Gastroesophageal sphincter (tissue), 4 donors: ENCODE results near the gene TALDO1. TPM values are rescaled to one million over a fixed set of nuclear protein-coding genes. Genes with fewer than 3 reads are reported as not detected.

Experiments used
- ATAC-seq: fragments of 150-250 bp; one replicate; pipeline ENCODE4 v1.9.1; 2016; ENCODE audit warnings: mild to moderate bottlenecking, moderate library complexity
- H3K27ac ChIP-seq, 4 donors: fragments of 200-600 bp; sonication (generic) in 3 of 4; 1 replicate in 3 of 4; 2 replicates in 1 of 4; pipeline ENCODE4 v1.5.1; 2016 to 2019
- H3K27me3 ChIP-seq: fragments of 200-600 bp; sonication (generic); one replicate; pipeline ENCODE4 v1.5.1; 2019
- H3K36me3 ChIP-seq, 2 donors: fragments of 200-600 bp; sonication (generic); one replicate each; pipeline ENCODE4 v1.5.1; 2019; ENCODE audit warnings: control low read depth in 1 of 2
- H3K4me1 ChIP-seq, 3 donors: fragments of 200-600 bp; sonication (generic); 1 replicate in 2 of 3; 2 replicates in 1 of 3; pipeline ENCODE4 v1.5.1; 2016 to 2019; ENCODE audit warnings: control low read depth in 2 of 3
- H3K4me3 ChIP-seq, 2 donors: fragments of 200-600 bp; sonication (generic); one replicate each; pipeline ENCODE4 v1.5.1; 2019; ENCODE audit warnings: mild to moderate bottlenecking in 1 of 2, moderate library complexity in 1 of 2
- H3K9me3 ChIP-seq, 3 donors: fragments of 200-600 bp; sonication (generic); one replicate each; pipeline ENCODE4 v1.5.1; 2017 to 2019; ENCODE audit warnings: control low read depth in 2 of 3
- CTCF ChIP-seq, 4 experiments: fragments of 200-600 bp in 2 of 4; fragments of 450-650 bp in 2 of 4; sonication (generic) in 1 of 4; IDR thresholded peaks; one replicate each; pipeline ENCODE4 v1.5.1; 2017 to 2019; ENCODE audit warnings: antibody characterized with exemption in 4 of 4, mild to moderate bottlenecking in 2 of 4, moderate library complexity in 2 of 4
- EP300 ChIP-seq: sonication (generic); formaldehyde crosslinking; IDR thresholded peaks from one replicate; pipeline ENCODE4 v1.6.1; 2017; ENCODE audit warnings: antibody characterized with exemption, mild to moderate bottlenecking
- POLR2A ChIP-seq, 2 donors: fragments of 450-650 bp; IDR thresholded peaks; one replicate each; pipeline ENCODE4 v1.6.1; 2017; ENCODE audit warnings: antibody characterized with exemption in 2 of 2, mild to moderate bottlenecking in 2 of 2, moderate library complexity in 1 of 2
- POLR2AphosphoS5 ChIP-seq: sonication (generic); formaldehyde crosslinking; IDR thresholded peaks from one replicate; pipeline ENCODE4 v1.6.1; 2017; ENCODE audit warnings: antibody characterized with exemption
- WGBS, 2 donors: methylation state at CpG; one replicate each; pipeline ENCODE4 v1.1.5; 2018; ENCODE audit warnings: low coverage in 1 of 2; 5-methylcytosine and 5-hydroxymethylcytosine counted together
- total RNA-seq, 4 donors: library from RNA; depleted of rRNA; stranded (reverse); fragments of >200 nt; gene quantifications; one replicate each; pipeline ENCODE4 v1.1.0, GENCODE V29; 2016

The TALDO1 gene
- total RNA-seq, 4 donors from 2014 or later: 161 to 201 (median 185) TPM

GRCh38 chr11:803467-803742 is 56.1 kb downstream of the TALDO1 start:
- no peak for ATAC-seq
- TF ChIP-seq POLR2A (IDR thresholded peaks at IDR 0.05) (no peak), EP300 (no peak), POLR2AphosphoS5 (no peak)
- peaks cover 0 to 58% (median 20%) of the 10 kb centered on the region in 3 donors for H3K4me1 ChIP-seq
- peaks cover 0 to 49% of the 10 kb centered on the region in 2 donors for H3K36me3 ChIP-seq
- no peak overlapping the region for H3K27ac ChIP-seq
- H3K4me3 ChIP-seq: no peak overlapping the region
- H3K9me3 ChIP-seq: no peaks in the 10 kb centered on the region
- no CpG with 5 or more reads among the region's 8 CpGs for WGBS, 2 donors
- H3K27me3 ChIP-seq: no peaks in the 10 kb centered on the region

GRCh38 chr11:803770-804598 is 56.7 kb downstream of the TALDO1 start:
- no peak for ATAC-seq
- peak overlapping the region in 1 of 2 donors; percentile 65 for H3K4me3 ChIP-seq

GRCh38 chr11:804599-804964 is 57.3 kb downstream of the TALDO1 start:
- Histone ChIP-seq H3K27ac (peak overlapping the region in 3 of 4 donors; percentile 92 to 98 (median 93)), H3K9me3 (no peaks in the 10 kb centered on the region), H3K4me1 (peaks cover 0 to 54% (median 24%) of the 10 kb centered on the region in 3 donors), H3K27me3 (no peaks in the 10 kb centered on the region), H3K36me3 (peaks cover 0 to 42% of the 10 kb centered on the region in 2 donors), H3K4me3 (peak overlapping the region; percentile 52 to 65)
- WGBS, 2 donors: 0 to 12% methylated on average over 4 to 9 of the region's 18 CpGs
- TF ChIP-seq POLR2A (IDR thresholded peaks at IDR 0.05): no peak
- no peak for TF ChIP-seq POLR2AphosphoS5
- TF ChIP-seq CTCF (IDR thresholded peaks at IDR 0.05): no peak
- no peak for TF ChIP-seq EP300
- ATAC-seq: no peak

More at GRCh38 chr11:803770-804598, 56.7 kb downstream of the TALDO1 start:
- TF ChIP-seq EP300: no peak
- TF ChIP-seq POLR2AphosphoS5: no peak
- no peak for TF ChIP-seq CTCF (IDR thresholded peaks at IDR 0.05)
- no peak for TF ChIP-seq POLR2A (IDR thresholded peaks at IDR 0.05)
- Histone ChIP-seq H3K9me3 (no peaks in the 10 kb centered on the region), H3K4me1 (peaks cover 0 to 58% (median 24%) of the 10 kb centered on the region in 3 donors), H3K36me3 (peaks cover 0 to 48% of the 10 kb centered on the region in 2 donors), H3K27ac (peak overlapping the region in 2 of 4 donors; percentile 92 to 93), H3K27me3 (no peaks in the 10 kb centered on the region)
- 55 to 95% methylated on average over 2 to 4 of the region's 26 CpGs for WGBS, 2 donors

- WGBS, 2 donors: 46 to 80% methylated on average over 1 to 17 of the region's 36 CpGs
- H3K36me3 ChIP-seq: peaks cover 0 to 28% of the 10 kb centered on the region in 2 donors
- peak overlapping the region; percentile 58 to 99 for H3K4me3 ChIP-seq
- ATAC-seq: no peak
- peaks cover 0 to 70% (median 38%) of the 10 kb centered on the region in 3 donors for H3K4me1 ChIP-seq
- peak overlapping the region; percentile 72 to 98 (median 96) for H3K27ac ChIP-seq
- H3K27me3 ChIP-seq: no peaks in the 10 kb centered on the region
- no peak for TF ChIP-seq POLR2A (IDR thresholded peaks at IDR 0.05)
- TF ChIP-seq CTCF (IDR thresholded peaks at IDR 0.05): no peak
- no peak for TF ChIP-seq EP300
- no peak for TF ChIP-seq POLR2AphosphoS5
- no peaks in the 10 kb centered on the region for H3K9me3 ChIP-seq
Measured at GRCh38 chr11:808427-809286, 61.4 kb downstream of the TALDO1 start.
